ENCODE data around the gene PMEPA1.

- TF ChIP-seq CTCF (IDR thresholded peaks at IDR 0.05) (no peak), POLR2A (IDR thresholded peaks at IDR 0.05) (no peak)
These were observed 38.8 kb downstream of the PMEPA1 start for GRCh38 chr20:57671072-57671391.
